ENCODE measurements around the gene SLC12A7.
"Not testable (repeated sequence)": the region's sequence is repeated elsewhere in the genome, so short reads cannot be mapped to it uniquely, and the experiment has no call there.

The SLC12A7 gene

DNA sequence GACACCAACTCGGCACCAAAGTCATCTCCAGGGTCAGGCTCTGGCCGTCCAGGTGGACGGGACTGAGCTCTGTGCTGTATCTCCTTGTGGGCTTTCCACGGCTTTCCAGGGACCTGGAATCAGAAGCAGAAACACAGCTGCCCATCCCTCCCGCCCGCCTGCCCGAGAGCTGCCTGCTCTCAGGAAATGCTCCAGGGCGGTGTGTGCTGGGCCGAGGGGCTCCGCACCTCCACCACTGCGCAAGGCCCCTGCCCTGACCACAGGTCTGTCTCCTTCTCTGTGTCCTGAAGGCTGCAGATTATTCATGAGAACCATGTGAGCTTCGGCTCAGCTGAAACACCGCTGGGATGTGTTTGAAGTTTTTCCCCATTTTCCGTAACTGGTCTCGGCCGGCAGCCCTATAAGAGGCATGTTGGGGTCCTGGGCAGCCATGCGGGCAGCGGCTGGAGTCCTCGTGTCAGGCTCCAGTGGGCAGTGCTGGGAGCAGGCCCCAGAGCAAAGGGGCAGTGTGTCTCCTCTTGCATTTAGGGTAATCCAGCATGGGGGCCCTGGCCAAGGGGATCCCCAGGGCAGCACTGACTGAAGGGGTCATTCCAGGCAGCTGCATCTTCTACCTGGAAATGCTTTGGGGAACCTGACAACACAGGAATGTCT, 80.4 kb downstream of the SLC12A7 start:
- no peak for DNase-seq

- no peak for DNase-seq
Observed at GRCh38 chr5:1030801-1031271, 81.0 kb downstream of the SLC12A7 start.

- DNase-seq: no peak
Observed at GRCh38 chr5:1029945-1030625, 81.8 kb downstream of the SLC12A7 start.

DNA sequence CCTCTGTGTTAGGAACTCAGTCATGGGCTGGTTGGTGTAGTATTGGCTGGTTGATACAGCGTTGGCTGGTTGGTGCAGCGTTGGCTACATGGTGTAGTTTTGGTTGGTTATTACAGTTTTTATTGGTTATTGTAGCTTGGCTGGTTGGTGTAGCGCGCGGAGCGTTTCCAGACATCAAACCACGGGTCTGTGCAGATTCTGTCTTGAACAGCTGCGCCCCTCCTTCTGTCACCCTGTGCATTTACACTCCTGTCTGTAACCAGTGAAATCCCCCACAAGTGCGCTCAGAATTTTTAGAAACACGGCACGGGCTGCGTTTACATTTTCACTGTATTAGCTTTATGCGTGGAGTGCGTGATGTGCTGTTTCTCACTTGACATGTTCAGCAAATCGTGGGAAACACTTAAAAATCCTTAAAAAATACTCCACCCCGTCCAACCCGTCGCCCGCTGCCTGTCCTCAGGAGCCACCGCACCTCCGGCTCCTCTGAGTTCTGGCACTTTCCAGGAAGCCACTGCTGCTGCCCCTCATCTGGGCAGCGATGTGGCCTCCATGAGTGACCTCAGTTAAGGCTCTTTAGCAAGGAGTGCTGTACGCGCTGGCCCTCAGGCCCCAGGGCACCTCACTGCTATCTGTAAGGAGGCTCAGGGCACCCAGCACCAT, 82.5 kb downstream of the SLC12A7 start:
- DNase-seq: no peak

GRCh38 chr5:1028481-1029281, 83.2 kb downstream of the SLC12A7 start:
- DNase-seq: no peak

DNA sequence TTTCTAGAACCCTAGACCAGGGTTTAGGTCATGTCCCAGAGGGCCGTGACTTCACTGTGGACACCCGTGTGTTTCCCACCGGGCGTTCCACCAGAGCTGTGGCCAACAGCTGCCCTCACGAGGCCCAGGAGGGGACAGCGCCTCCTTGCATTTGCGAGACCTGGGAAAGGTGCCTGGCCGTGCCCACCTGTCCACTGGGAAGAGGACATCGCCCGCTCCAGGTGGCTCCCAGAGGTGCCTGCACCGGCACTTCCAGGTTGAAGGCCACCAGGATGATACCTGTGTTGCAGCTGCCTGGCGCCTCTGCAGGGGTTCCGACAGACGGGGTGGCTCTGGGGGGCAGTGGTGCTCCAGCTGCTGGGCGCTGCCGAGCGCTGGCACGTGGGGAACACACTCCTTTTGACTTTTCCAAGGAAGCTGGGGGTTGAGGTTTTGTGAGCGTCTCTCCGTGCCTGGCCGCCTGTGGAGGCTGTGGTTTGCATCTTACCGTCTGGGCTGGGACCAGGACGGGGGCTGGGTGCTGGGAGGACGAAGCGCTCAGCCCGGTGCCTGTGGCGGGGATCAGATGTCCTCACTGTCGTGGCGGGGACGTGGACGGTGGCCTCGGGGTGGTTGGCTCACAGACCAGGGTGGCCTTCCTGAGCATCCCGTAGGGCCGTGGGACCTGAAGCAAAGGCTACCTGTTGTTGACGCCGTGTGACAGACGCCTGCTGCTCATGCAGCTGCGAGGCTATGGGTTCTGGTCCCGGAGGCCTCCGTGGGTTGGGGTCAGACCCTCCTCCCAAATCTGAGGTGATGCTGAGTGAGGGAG, 84.0 kb downstream of the SLC12A7 start:
- no peak for DNase-seq

DNA sequence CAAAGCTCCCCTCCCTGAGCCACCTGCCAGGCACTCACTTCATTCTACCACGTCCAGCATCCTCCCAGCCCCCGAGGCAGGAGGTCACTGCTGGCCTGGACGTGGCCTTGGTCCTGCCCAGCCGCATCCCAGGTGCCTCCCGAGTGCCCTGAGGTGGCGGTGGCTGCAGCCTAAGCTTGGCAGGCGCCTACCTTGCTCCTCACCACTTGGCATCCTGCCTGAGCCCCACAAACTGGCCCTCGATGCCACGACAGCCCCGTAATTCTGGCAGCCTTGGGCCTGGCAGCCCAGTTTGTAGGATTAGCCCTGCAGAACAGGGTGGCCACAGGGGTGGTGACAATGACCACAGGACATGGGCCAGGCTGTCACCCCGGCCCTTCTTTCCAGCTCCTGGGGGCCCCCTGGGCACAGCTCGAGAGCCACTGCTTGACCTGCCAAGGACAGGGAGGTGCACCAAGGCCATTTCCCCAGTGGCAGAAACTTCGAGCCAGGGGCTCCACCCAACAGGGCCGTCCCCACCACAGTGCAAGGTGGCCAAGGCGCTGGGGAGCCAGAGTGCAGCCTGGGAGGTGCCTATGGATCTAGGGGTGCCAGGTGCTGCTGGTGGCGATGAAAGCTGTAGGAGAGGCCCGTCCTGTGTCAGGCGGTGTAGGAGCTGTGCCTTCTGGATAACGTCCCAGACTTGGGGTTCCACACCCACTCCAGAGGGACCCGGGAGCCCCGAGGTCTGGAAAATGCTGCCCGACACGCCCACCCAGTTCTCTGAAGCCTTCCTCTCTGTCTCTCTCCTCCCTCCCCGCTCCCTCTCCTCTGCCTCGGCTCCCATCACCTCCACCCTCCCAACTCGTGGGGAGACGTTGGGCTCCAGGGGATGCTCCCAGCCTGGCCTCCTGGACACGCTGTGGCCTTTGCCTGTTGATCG, 84.9 kb downstream of the SLC12A7 start:
- DNase-seq: no peak

GRCh38 chr5:1021969-1022336, 89.9 kb downstream of the SLC12A7 start:
- not testable (repeated sequence) for DNase-seq

DNA sequence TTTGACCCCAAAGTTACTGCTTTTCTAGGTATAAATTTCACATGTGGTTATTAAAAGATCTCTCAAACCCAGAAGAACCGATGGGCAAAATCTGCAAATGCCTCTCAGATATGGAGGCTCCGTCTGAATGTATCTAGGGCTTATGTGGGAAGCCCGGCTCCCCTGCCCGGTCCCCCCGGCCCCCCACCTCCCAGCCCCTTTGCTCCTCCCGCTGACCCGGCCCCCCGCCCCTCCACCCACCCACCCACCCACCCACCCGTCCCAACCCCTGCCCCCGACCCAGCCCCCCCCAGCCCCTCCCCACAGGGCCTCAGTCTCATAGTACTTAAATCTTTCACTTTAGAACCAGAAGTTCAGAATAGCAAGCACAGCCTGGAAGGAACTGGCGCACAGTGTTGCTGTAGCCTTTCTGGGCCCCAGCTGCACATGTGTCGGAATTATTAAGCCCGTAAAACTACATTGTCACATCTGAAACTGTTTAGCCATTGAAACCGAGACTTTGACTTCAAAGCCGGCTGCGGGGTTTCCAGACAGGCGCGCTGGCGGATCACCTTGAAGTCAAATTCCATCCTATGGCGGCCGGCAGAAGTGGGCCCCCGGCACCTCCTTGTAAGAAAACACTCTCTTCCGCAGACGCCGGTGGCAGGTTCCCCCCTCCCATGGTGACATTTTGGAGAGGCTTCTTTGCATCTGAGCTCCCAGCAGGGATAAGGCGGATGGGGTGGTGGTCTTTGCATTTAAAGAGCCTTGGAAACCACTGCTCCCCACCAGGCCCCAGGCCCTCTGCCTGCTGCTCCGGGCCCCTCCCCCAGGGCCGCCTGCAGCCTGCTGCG, 90.5 kb downstream of the SLC12A7 start:
- DNase-seq: no peak

GRCh38 chr5:1020452-1020961, 91.4 kb downstream of the SLC12A7 start:
- DNase-seq: no peak

DNA sequence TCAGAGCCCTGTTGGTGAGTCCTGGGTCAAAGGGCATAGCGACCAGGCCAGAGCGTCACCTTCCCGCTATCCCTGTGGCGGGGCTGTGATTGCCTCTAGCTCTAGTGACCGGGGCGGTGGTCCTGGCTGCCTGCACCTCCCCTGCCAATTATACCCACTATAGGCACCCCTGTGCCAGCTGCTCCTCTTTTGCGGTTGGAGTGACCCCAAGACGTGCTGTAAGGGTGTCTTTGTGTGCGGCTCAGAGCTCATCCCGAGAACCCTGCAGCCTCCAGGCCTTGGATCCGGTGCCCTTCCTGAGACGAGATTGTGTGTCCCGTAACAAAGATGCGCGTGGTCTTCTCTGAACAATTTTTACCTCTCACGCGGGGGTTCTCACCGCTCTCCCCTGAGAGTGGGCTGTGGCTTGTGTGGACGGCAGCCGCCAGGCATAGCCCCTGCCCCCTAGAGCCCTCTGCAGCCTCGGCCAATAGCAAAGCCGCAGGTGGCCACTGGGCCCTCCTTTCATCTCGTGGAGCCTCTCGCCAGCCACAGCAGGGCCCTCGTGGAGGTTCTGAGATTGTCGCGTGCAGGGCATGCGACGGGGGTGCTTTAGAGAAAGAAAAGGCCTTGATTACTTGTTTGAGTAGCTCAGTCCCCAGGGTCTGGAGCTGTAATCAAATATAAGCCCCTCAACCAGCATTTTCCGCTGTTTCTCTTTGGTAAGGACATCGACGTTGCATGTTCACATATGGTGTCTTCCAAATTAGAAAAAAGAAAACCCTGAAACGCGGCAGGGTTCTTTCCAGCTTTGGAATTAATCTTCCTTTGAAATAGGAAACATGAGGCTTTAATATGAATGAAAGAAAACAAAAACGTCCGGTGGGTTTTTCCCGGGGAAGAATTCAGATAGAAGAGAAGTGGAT, 92.6 kb downstream of the SLC12A7 start:
- no peak for DNase-seq

DNA sequence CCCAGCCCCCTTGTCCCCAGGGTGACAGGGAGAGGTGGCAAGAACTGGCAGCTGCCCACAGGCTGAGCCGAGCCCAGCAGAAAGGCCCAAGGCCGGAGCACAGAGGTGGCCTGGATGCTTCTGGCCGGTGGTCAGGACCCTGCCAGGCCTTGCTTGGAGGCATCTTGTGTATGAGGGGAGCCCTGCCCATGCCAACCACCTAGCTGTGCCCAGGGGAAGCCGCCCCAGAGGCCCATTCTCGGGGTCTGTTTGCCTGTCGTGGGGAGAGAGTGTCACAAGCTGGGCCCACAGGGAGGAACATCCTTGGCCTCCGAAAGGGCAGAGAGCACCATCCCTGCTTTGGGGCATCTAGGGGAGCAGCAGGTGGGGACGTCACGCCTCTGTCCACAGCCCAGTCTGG, 93.3 kb downstream of the SLC12A7 start:
- no peak for DNase-seq

DNA sequence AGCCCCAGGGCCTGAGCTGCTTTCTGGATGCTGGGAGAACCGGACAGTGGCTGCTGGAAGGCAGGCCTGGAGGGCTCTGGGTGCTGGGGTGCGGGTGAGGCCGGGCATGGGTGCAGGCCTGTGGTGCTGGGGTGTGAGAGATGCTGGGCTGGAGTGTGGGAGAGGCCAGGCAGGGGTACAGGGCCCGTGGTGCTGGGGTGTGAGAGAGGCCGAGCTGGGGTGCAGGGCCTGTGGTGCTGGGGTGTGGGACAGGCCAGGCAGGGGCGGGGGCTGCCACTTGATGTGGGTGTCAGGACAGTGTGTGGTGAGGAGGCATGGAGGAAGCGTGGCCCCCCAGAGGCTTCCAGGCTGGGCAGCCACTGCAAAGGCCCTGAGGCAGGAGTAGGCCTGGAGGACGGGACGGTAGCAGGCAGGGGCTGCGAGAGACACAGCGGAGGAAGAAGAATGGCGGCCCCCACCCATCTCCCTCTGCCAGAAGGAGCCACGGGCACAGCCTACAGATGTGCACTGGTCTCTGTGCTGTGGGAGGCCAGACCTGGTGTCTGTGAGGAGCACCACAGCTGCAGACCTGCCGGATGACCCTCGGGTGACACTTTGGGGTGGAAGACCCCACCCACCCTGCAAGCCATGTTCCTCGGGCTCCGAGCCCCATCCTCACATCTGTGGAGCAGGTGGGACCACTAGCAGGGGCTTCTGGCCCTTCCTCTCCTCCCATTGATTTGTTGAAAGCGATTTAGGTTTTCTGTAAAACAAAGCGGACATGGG, 94.0 kb downstream of the SLC12A7 start:
- no peak for DNase-seq

GRCh38 chr5:1017056-1017455, 94.8 kb downstream of the SLC12A7 start:
- DNase-seq: no peak

DNA sequence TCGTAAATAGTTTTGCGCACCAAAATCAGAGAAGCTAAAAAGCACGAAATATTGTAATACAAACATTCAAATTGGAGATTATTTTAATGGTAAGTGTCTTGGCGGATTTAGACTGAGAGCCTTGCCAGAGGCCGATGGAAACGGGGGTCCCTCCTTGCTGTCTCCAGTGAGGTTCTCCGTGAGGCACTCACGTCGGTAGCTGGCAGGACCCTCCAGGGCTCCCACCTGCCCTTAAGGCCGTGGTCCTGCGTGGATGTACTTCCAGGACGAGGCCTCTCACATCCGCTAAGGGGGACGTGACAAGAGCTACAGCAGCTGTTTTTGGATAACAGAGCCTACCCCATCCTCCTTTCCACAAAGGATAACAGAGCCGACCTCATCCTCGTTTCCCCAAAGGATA, 95.4 kb downstream of the SLC12A7 start:
- no peak for DNase-seq

DNA sequence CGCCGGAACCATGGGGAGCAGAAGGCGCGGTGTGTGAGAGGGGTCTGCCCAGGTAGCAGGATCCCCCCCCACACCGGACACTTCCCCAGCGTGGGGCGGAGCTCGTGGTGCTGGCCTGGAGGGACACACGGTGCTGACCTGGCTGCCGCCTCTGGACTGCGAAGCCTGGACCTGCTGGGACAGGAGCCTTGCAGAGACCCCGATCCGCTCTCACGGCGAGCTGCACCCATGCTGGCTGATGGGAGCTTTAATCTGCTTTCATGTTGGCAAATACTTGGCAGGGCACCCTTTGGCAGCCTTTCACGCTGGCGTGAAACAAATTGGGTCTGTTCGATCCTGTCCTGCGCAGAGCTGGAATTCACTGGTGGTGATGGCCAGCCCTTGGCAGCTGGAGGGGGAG, 95.8 kb downstream of the SLC12A7 start:
- no peak for DNase-seq

DNA sequence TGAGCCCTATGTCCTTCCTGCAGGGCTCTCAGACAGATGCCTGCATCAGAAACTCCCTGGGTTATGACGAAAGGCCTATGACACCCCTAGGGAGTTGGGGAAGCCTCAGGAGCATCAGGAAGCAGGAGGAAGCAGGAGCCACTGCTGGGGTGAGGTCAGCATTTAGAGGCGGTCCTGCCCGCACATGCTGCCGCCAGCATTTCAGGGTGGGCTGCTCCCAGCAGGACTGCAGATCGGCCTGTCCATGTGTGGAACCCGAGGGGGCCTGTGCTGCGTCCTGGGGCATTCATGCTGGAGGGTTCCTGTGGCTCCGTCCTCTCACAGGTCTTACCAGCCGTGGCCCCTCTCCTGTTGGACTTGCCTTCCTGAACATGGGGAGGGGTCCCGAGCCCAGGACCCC, 96.4 kb downstream of the SLC12A7 start:
- no peak for DNase-seq

DNA sequence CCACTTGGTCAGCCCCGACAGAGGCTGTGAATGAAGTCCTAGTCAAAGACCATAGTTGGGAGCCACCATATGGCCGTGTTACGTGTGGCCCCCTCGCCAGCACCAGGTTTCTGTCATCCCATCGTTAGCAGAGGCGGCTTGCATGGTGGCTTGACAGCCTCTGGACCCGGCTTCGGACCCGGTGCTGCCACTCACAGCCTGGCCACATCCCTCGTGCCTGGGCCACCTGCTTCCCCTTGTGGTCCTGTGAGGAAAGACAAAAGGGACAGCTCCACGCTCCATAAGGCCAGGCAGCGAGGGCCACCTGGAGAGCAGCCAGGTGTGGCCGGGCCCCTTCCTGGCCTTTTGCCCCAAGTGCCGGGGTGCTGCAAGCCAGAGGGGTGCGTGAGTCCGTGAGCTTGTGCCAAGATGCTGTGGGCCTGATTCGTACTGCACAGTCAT, 97.1 kb downstream of the SLC12A7 start:
- no peak for DNase-seq
